ENCODE measurements around the gene MS4A6E. TPM values are rescaled to one million over a fixed set of nuclear protein-coding genes. Genes with fewer than 3 reads are reported as not detected.

MS4A6E gene
- total and polyA plus RNA-seq, 2 of the 8 experiments (the other 6 are each of a cell fraction or from before 2014, with no cell fraction given): not detected

- no peak overlapping the region for H3K4ac ChIP-seq (replicated peaks; ENCODE audit: insufficient read length, low read depth, low read length)
- no peak overlapping the region for H2AK5ac ChIP-seq (ENCODE audit: low read depth, low read length)
- H4K20me1 ChIP-seq (replicated peaks in 1 of 2; ENCODE audit: control insufficient read depth in 1 of 2, insufficient read depth in 2 of 2, low read length in 2 of 2): no peaks in the 10 kb centered on the region
- H3K56ac ChIP-seq (replicated peaks; ENCODE audit: insufficient read length, low read depth, low read length): no peak overlapping the region
- no peak overlapping the region for H2BK12ac ChIP-seq (ENCODE audit: low read depth, low read length)
- no peak overlapping the region for H3K18ac ChIP-seq (ENCODE audit: extremely low read depth, low read length)
- peak; percentile 50 to 94 for DNase-seq (ENCODE audit: low read depth in 1 of 2, low spot score in 2 of 2)
- TF ChIP-seq CTCF (IDR thresholded peaks at IDR 0.05; ENCODE audit: control extremely low read depth in 1 of 3, insufficient read depth in 1 of 3, low read depth in 1 of 3, low read length in 3 of 3) (peak; percentile 27 to 75 (median 72)), MAFK (IDR thresholded peaks at IDR 0.05; ENCODE audit: low read depth, low read length) (no peak), YY1 (IDR thresholded peaks at IDR 0.05; ENCODE audit: low read depth, low read length) (peak; percentile 83), RAD21 (IDR thresholded peaks at IDR 0.05 in 1 of 2, conservative IDR thresholded peaks at IDR 0.05 in 1 of 2; ENCODE audit: low read depth in 2 of 2, low read length in 2 of 2) (peak; percentile 48 to 65; a peak in 3 of 4 replicates)
- H3K4me3 ChIP-seq (ENCODE audit: extremely low read depth in 1 of 4, insufficient read depth in 2 of 4, low read depth in 3 of 4, low read length in 4 of 4): no peak overlapping the region
- POLR2A ChIA-PET (ENCODE audit: partially characterized antibody): no interaction called here
- H2BK120ac ChIP-seq (replicated peaks; ENCODE audit: low read depth, low read length): no peak overlapping the region
- no peaks in the 10 kb centered on the region for H3K79me1 ChIP-seq (ENCODE audit: low read depth, low read length)
- H3K27ac ChIP-seq (ENCODE audit: low read depth, low read length): no peak overlapping the region
- no peaks in the 10 kb centered on the region for H3K79me2 ChIP-seq (ENCODE audit: control insufficient read depth in 1 of 2, insufficient read depth in 2 of 2, low read length in 2 of 2)
- H3K9ac ChIP-seq (replicated peaks in 1 of 4; ENCODE audit: extremely low read depth in 1 of 4, low read depth in 3 of 4, low read length in 3 of 4): peak overlapping the region in 1 of 4 experiments; percentile 34; a peak in 1 of 7 replicates
- 18% methylated on average over 2 of the region's 2 CpGs; no CpG with 5 or more reads in 1 of the 2 experiments for WGBS, 2 experiments (ENCODE audit: extremely low coverage in 1 of 2, insufficient coverage in 1 of 2, insufficient read length in 1 of 2, insufficient replicate concordance in 2 of 2, low coverage in 1 of 2, low lambda C conversion rate in 2 of 2, missing lambda C conversion rate in 1 of 2)
- H2BK5ac ChIP-seq (ENCODE audit: low read depth, low read length): no peak overlapping the region
- no peak overlapping the region for H3K23ac ChIP-seq (ENCODE audit: insufficient read length)
- no peak overlapping the region for H4K5ac ChIP-seq (ENCODE audit: insufficient read length, low read depth, low read length)
- H3K4me2 ChIP-seq (ENCODE audit: insufficient read depth in 1 of 2, low read depth in 2 of 2, low read length in 2 of 2): no peak overlapping the region
- no peaks in the 10 kb centered on the region for H3K9me3 ChIP-seq (ENCODE audit: insufficient read depth in 2 of 2, low read depth in 1 of 2, low read length in 1 of 2)
- CTCF ChIA-PET (ENCODE audit: partially characterized antibody): interaction anchor here (0.7 to 5.7 kb wide), 31 partner anchors 9 to 300 kb away, joined by 3 to 73 read pairs (median 4); no protein-coding TSS in a partner anchor
- no peak overlapping the region for H2BK20ac ChIP-seq (ENCODE audit: low read length)
- no peak overlapping the region for H3K14ac ChIP-seq (ENCODE audit: insufficient read length)
- H4K91ac ChIP-seq (replicated peaks; ENCODE audit: insufficient read length, low read length): no peak overlapping the region
- FAIRE-seq: peak; percentile 74
- H3K23me2 ChIP-seq (ENCODE audit: low read depth, low read length): no peaks in the 10 kb centered on the region
- H3K27me3 ChIP-seq (replicated peaks in 1 of 4; ENCODE audit: control insufficient read depth in 3 of 4, extremely low read depth in 1 of 4, insufficient read depth in 3 of 4, low read length in 3 of 4): no peaks in the 10 kb centered on the region
- peak overlapping the region; percentile 41; the same call in 1 of the 2 replicates for H4K8ac ChIP-seq (ENCODE audit: extremely low read depth, insufficient read depth, low read length)
- H3K36me3 ChIP-seq (ENCODE audit: control insufficient read depth in 2 of 4, insufficient read depth in 4 of 4, low read length in 3 of 4): no peaks in the 10 kb centered on the region
- H2AFZ ChIP-seq (ENCODE audit: low read length): peak overlapping the region; percentile 100
- H3K4me1 ChIP-seq (replicated peaks in 1 of 4; ENCODE audit: control insufficient read depth in 3 of 4, insufficient read depth in 4 of 4, low read length in 3 of 4): no peaks in the 10 kb centered on the region; a peak in 2 of 7 replicates
- peak overlapping the region; percentile 94; the same call in 1 of the 2 replicates for H2BK15ac ChIP-seq (ENCODE audit: low read length)
These were observed 7.1 kb downstream of the MS4A6E start for GRCh38 chr11:60334005-60334620.

All from H1 (cell line).